Measurements from ENCODE around the gene FARS2.

- TF ChIP-seq CTCF (IDR thresholded peaks at IDR 0.05) (no peak), POLR2A (IDR thresholded peaks at IDR 0.05) (no peak)
Measured at GRCh38 chr6:5249451-5250122, 11.7 kb upstream of the FARS2 start.
